Activated T-helper 1 cell treated with anti-CD3 and anti-CD28 coated beads, Interleukin-12 subunit alpha, Interleukin-12 subunit beta, Interleukin-2, Interleukin-4 antibody, amounts not matched to agents 30 ng/mL and 10 ng/mL and 1 ng/mL, durations not matched to agents 14 hours and 24 hours and 36 hours (primary cell): ENCODE data around the gene MKRN3. TPM values are rescaled to one million over a fixed set of nuclear protein-coding genes. Genes with fewer than 3 reads are reported as not detected.

Source experiments
- DNase-seq: peaks from one replicate; pipeline ENCODE4 v3.0.0; 2021; ENCODE audit warnings: low spot score
- H3K27ac Mint-ChIP-seq: one replicate; pipeline ENCODE4 v1.8.0; 2021; ENCODE audit warnings: mild to moderate bottlenecking, mixed read lengths
- H3K27me3 Mint-ChIP-seq: one replicate; pipeline ENCODE4 v1.8.0; 2022; ENCODE audit warnings: mild to moderate bottlenecking, moderate library complexity, mixed read lengths; ENCODE audit not compliant: insufficient read depth
- H3K36me3 Mint-ChIP-seq: one replicate; pipeline ENCODE4 v1.8.0; 2021; ENCODE audit warnings: low read depth, mixed read lengths
- H3K4me1 Mint-ChIP-seq: one replicate; pipeline ENCODE4 v1.8.0; 2021; ENCODE audit warnings: low read depth, mixed read lengths
- H3K4me3 Mint-ChIP-seq: one replicate; pipeline ENCODE4 v1.8.0; 2021; ENCODE audit warnings: mild to moderate bottlenecking, moderate library complexity, mixed read lengths
- H3K9me3 Mint-ChIP-seq: one replicate; pipeline ENCODE4 v1.8.0; 2021; ENCODE audit warnings: mixed read lengths
- intact Hi-C: fragments of 100-400 bp; cut with micrococcal nuclease; formaldehyde crosslinking; loops from one replicate; pipeline ENCODE4 v1.15.1; 2024
- total RNA-seq: library from RNA; stranded (reverse); gene quantifications from 2 replicates; pipeline ENCODE4 v1.2.3, GENCODE V29; 2022

Gene MKRN3
- total RNA-seq, 1 donor from 2014 or later, result 2.1 TPM

DNA sequence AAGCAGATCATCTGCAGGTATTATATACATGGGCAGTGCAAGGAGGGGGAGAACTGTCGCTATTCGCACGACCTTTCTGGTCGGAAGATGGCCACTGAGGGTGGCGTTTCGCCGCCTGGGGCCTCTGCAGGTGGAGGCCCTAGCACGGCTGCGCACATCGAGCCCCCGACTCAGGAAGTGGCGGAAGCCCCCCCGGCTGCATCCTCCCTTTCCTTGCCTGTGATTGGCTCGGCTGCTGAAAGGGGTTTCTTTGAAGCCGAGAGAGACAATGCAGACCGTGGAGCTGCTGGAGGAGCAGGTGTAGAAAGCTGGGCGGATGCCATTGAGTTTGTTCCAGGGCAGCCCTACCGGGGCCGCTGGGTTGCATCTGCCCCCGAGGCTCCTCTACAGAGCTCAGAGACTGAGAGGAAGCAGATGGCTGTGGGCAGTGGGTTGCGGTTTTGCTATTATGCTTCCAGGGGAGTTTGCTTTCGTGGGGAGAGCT lies 639 bp downstream of the MKRN3 start:
- peaks cover 9% of the 10 kb centered on the region for H3K9me3 Mint-ChIP-seq
- peak overlapping the region; percentile 74 for H3K4me3 Mint-ChIP-seq
- intact Hi-C loops, result no loop called here
- H3K36me3 Mint-ChIP-seq, result no peaks in the 10 kb centered on the region
- H3K27me3 Mint-ChIP-seq, result no peaks in the 10 kb centered on the region
- DNase-seq, result no peak
- no peaks in the 10 kb centered on the region for H3K4me1 Mint-ChIP-seq
- H3K27ac Mint-ChIP-seq, result no peak overlapping the region

DNA sequence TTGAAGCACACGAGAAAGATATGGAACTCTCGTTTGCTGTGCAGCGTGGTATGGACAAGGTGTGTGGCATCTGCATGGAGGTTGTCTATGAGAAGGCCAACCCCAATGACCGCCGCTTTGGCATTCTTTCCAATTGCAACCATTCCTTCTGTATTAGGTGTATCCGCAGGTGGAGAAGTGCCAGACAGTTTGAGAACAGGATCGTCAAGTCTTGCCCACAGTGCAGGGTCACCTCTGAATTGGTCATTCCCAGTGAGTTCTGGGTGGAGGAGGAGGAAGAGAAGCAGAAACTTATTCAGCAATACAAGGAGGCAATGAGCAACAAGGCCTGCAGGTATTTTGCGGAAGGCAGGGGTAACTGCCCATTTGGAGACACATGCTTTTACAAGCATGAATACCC lies 1.2 kb downstream of the MKRN3 start:
- Mint-ChIP-seq H3K27ac (no peak overlapping the region), H3K9me3 (peaks cover 9% of the 10 kb centered on the region), H3K27me3 (no peaks in the 10 kb centered on the region), H3K4me3 (peak overlapping the region; percentile 74), H3K36me3 (no peaks in the 10 kb centered on the region), H3K4me1 (no peaks in the 10 kb centered on the region)
- intact Hi-C loops, result no loop called here
- DNase-seq, result no peak

DNA sequence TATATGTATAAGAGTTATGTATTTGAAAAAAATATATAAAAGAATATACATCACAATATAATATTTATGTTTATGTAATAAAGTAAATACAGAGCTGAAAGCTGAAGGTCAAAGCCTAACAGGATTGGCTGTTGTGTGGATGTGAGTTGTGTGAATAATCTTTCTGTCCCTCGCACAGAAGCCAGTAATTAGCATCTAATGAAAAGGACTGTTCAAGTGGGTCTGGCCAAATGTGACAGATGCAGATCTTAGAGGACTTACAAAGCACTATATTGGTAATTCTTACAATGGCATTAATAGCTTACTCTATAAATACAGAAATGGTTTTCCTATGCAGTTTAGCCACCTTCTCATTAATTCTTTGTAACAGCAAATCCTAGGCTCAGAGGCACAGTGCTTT lies 2.4 kb downstream of the MKRN3 start:
- intact Hi-C loops, result no loop called here
- Mint-ChIP-seq H3K36me3 (no peaks in the 10 kb centered on the region), H3K4me3 (no peak overlapping the region), H3K27ac (no peak overlapping the region), H3K27me3 (no peaks in the 10 kb centered on the region), H3K9me3 (peaks cover 9% of the 10 kb centered on the region), H3K4me1 (no peaks in the 10 kb centered on the region)
- DNase-seq, result no peak

DNA sequence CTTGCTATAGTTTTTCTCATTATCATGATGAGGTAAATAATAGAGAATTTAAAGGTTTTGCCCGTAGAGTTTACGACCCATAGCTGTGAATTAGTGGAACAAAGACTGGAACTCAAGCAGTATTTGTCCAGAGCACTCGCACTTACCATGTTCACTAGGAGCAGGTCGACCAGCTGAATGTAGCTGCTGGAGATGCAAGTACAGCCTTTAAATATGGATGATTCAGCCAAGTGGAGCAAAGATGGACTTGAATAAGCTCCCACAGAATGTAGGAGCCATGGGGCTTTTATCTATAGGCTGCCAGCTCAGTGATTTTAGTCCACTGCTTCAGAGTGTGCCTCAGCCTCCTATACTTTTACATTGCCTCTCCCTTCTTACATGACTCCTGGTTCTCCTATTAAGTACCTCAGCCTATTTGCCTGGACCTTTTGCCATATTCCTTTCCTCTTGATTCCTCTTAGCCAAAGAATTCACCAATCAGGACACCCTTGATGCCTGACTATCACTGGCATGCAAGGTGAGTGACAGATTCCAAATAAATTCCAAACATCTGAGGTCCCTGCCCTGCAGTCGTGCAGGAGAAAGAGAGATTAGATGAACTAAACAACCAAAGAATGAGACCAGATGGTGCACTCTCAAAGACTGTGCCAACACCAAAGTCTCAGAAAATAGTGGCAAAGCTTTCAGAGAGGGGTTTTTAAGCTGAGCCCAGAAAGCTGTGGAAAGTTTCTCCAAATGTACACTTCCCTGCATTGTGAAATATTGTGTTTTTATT lies 3.9 kb downstream of the MKRN3 start:
- no peaks in the 10 kb centered on the region for H3K36me3 Mint-ChIP-seq
- H3K4me3 Mint-ChIP-seq, result no peak overlapping the region
- H3K4me1 Mint-ChIP-seq, result no peaks in the 10 kb centered on the region
- H3K9me3 Mint-ChIP-seq, result peaks cover 9% of the 10 kb centered on the region
- intact Hi-C loops, result no loop called here
- no peak overlapping the region for H3K27ac Mint-ChIP-seq
- no peaks in the 10 kb centered on the region for H3K27me3 Mint-ChIP-seq
- no peak for DNase-seq

GRCh38 chr15:23570486-23570885 lies 5.0 kb downstream of the MKRN3 start:
- no peaks in the 10 kb centered on the region for H3K4me1 Mint-ChIP-seq
- H3K36me3 Mint-ChIP-seq, result no peaks in the 10 kb centered on the region
- no peak overlapping the region for H3K27ac Mint-ChIP-seq
- intact Hi-C loops, result no loop called here
- DNase-seq, result no peak
- no peaks in the 10 kb centered on the region for H3K9me3 Mint-ChIP-seq
- H3K4me3 Mint-ChIP-seq, result no peak overlapping the region
- no peaks in the 10 kb centered on the region for H3K27me3 Mint-ChIP-seq

- intact Hi-C loops, result no loop called here
- H3K4me3 Mint-ChIP-seq, result no peak overlapping the region
- H3K27me3 Mint-ChIP-seq, result no peaks in the 10 kb centered on the region
- H3K4me1 Mint-ChIP-seq, result no peaks in the 10 kb centered on the region
- no peaks in the 10 kb centered on the region for H3K9me3 Mint-ChIP-seq
- no peak overlapping the region for H3K27ac Mint-ChIP-seq
- no peaks in the 10 kb centered on the region for H3K36me3 Mint-ChIP-seq
- DNase-seq, result no peak
Observed at GRCh38 chr15:23572844-23573243, 7.4 kb downstream of the MKRN3 start.

DNA sequence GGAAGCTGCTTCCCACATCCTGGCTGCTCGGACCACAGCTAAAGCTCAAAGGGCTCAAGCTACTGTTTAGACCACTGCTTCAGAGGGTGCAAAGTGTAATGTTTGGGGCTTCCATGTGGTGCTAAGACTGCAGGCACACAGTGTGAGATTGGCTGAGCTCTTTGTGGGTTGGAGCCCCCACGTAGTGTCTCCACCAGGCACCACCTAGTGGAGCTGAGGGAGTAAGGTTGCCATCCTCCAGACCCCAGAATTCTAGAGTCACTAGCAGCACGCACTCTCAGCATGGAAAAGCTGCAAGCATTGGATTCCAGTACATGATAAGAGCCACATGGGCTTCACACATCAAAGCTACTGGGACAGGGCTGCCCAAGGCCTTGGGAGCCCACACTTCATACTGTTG lies 9.3 kb downstream of the MKRN3 start:
- Mint-ChIP-seq H3K4me1 (no peaks in the 10 kb centered on the region), H3K9me3 (no peaks in the 10 kb centered on the region), H3K4me3 (no peak overlapping the region), H3K27ac (no peak overlapping the region), H3K27me3 (no peaks in the 10 kb centered on the region), H3K36me3 (no peaks in the 10 kb centered on the region)
- DNase-seq, result no peak
- intact Hi-C loops, result no loop called here

- Mint-ChIP-seq H3K27ac (no peak overlapping the region), H3K36me3 (no peaks in the 10 kb centered on the region), H3K4me3 (no peak overlapping the region), H3K4me1 (no peaks in the 10 kb centered on the region), H3K27me3 (no peaks in the 10 kb centered on the region), H3K9me3 (no peaks in the 10 kb centered on the region)
- intact Hi-C loops, result no loop called here
- no peak for DNase-seq
Observed at GRCh38 chr15:23576061-23576460, 10.6 kb downstream of the MKRN3 start.

DNA sequence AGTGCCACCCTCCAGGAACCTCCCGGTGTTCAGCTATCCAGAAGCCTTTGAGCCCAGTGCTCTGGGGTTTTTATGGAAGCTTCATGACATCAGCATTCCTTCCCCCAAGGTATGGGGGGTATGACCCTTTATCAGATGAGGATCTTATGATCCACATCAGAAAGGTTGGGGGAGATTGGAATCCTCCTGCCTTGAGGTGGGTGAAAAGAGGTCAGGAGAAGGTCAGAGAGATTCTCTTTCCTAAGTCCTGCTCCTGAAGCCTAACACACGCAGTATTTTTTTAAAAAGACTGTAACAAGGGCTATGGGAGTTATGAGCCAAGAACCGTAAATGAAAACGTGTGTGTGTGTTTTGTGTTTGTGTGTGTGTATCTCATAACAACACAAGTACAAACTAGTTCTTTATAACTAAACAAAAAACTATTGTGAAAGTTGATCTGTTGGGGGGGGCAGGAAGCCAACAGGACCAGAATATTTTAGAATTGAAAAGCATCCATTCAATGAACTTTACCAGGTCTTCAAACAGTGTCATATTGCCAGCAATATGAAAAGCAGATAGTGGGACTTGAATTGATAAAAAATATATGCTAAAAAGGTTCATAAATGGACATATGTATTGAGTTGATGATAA lies 13.2 kb downstream of the MKRN3 start:
- Mint-ChIP-seq H3K36me3 (no peaks in the 10 kb centered on the region), H3K4me3 (no peak overlapping the region), H3K27me3 (no peaks in the 10 kb centered on the region), H3K4me1 (no peaks in the 10 kb centered on the region), H3K9me3 (no peaks in the 10 kb centered on the region), H3K27ac (no peak overlapping the region)
- intact Hi-C loops, result no loop called here
- no peak for DNase-seq

DNA sequence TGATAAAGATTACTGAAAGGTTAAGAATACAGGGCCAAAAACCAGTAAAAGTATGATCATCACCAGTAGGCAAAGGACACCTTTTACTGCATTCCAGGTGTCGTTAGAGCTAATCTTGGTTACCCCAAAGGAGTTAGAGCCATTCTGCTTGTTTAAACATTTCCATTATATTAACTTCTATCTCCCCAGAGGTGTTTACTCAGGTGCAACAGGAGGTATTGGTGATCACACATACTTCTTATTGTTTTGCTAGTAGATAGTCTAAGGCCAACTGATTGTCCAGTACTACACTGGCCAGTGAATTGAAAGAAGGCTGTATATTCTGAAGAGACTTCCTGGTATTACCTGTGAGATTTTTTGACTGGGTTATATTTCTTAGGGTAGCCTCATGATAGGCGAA lies 22.8 kb downstream of the MKRN3 start:
- H3K9me3 Mint-ChIP-seq, result no peaks in the 10 kb centered on the region
- H3K4me3 Mint-ChIP-seq, result no peak overlapping the region
- H3K4me1 Mint-ChIP-seq, result no peaks in the 10 kb centered on the region
- H3K36me3 Mint-ChIP-seq, result no peaks in the 10 kb centered on the region
- no peak overlapping the region for H3K27ac Mint-ChIP-seq
- DNase-seq, result no peak
- peaks cover 1% of the 10 kb centered on the region for H3K27me3 Mint-ChIP-seq
- intact Hi-C loops, result no loop called here

DNA sequence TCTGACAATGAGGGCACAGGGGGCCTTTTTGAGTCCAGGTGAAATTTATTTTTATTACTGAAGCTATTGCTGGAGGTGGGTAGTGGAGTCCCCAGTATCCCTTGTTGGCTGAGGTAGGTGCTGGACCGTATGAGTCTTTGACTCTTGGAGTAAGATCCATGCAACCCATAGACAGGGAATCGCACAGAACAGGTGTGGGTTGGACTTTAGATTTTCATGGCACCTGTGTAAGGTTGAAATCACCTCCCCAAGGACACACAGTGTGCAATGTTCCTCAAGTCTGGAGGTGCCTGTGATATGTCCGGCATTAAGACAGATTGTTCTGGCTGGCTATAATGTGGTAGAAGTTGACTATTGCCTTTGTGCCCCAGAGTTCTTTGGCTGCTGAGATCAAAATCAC lies 23.5 kb downstream of the MKRN3 start:
- intact Hi-C loops, result no loop called here

DNA sequence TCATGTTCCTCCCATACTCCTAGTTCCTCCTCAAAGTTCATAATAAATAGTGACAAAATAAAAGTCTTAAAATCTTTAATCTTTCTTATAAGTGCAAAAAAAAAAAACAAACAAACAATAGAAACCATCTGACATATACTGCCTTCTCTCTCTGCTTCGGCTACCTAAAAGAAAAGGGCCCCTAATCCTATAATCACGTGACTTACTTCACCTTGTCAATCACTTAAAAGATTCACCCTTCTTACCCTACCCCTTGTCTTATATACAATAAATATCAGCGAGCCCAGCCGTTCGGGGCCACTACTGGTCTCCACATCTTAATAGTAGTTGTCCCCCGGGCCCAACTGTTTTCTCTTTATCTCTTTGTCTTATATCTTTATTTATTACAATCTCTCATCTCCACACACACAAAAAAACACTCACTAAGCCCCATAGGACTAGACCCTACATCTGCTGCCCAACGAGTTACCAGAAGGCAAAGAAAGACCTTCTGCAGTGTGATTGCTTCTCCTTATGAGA lies 28.8 kb downstream of the MKRN3 start:
- no peaks in the 10 kb centered on the region for H3K36me3 Mint-ChIP-seq
- DNase-seq, result no peak
- intact Hi-C loops, result no loop called here
- no peak overlapping the region for H3K27ac Mint-ChIP-seq
- H3K27me3 Mint-ChIP-seq, result no peaks in the 10 kb centered on the region
- H3K4me1 Mint-ChIP-seq, result no peaks in the 10 kb centered on the region
- H3K4me3 Mint-ChIP-seq, result no peak overlapping the region
- H3K9me3 Mint-ChIP-seq, result no peaks in the 10 kb centered on the region

More for the DNA sequence above, 23.5 kb downstream of the MKRN3 start:
- H3K27me3 Mint-ChIP-seq, result peaks cover under 1% of the 10 kb centered on the region
- H3K9me3 Mint-ChIP-seq, result no peaks in the 10 kb centered on the region
- H3K36me3 Mint-ChIP-seq, result no peaks in the 10 kb centered on the region
- no peak overlapping the region for H3K4me3 Mint-ChIP-seq
- H3K27ac Mint-ChIP-seq, result no peak overlapping the region
- DNase-seq, result no peak
- H3K4me1 Mint-ChIP-seq, result no peaks in the 10 kb centered on the region

GRCh38 chr15:23595368-23595767 lies 29.9 kb downstream of the MKRN3 start:
- Mint-ChIP-seq H3K36me3 (no peaks in the 10 kb centered on the region), H3K4me3 (no peak overlapping the region), H3K27ac (no peak overlapping the region), H3K27me3 (no peaks in the 10 kb centered on the region), H3K9me3 (no peaks in the 10 kb centered on the region), H3K4me1 (no peaks in the 10 kb centered on the region)
- DNase-seq, result no peak
- intact Hi-C loops, result no loop called here
